HG02798 (cell line): ENCODE results near the gene MYBPC2.

Source experiments
- ATAC-seq: cut with Tn5 transposase; IDR thresholded peaks from one replicate; pipeline ENCODE4 v1.9.1; 2021; ENCODE audit warnings: mild to moderate bottlenecking; ENCODE audit not compliant: unreplicated experiment, poor library complexity

Gene MYBPC2

GRCh38 chr19:50406829-50407228 lies 25.9 kb upstream of the MYBPC2 start:
- ATAC-seq, result no peak

DNA sequence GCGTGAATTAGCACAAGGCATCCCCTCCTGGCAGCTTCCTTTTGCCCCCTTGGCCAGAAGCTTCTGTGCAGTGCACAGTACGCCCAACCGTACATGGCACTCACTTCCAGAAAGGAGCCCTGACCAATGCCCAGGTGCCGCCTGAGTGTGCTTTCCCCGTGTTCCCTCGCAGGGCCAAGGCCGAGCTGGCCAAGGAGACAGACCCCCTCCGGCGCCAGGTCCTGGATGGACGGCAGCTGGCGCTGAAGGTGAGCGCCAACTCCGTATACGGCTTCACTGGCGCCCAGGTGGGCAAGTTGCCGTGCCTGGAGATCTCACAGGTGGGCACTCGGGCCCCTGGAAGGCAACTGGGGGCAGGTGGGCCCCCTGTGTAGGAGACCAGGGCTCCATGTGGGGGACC lies 23.3 kb upstream of the MYBPC2 start:
- ATAC-seq, result no peak

DNA sequence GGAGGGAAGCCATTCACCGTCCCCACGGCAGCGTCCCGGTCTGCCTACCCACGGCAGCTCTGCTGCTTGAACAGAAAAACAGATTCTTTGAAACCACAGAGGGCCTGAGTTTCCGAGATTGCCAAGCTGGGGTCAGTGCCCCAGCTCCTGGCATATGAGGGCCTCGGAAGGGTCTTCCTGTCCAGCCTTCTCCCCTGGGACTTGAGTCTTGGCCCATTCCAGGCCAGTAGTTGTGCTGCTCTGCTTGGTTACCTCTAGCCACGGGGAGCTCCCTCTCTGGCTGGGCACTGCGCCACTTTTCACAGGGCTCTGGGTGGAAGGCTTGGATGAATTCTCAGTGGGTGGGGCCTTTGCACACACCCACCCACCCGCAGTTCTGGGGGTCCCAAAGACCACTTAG lies 22.6 kb upstream of the MYBPC2 start:
- no peak for ATAC-seq

DNA sequence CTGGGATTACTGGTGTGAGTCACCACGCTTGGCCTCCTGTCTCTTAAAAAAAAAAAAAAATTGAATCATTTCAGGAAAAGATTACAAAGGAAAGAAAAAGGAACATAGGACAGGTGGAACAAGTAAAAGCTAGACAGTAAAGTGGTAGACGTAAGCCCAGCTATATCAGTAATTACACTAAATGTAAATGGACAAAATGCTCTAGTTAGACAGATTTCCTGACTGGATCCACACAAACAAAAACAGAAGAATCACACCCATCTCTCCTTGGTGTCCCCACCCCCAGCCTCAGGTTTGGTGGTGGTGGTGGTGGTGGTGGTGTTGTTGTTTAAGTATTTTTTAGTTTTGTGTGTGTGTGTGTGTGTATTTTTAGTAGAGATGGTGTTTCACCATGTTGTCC lies 20.3 kb upstream of the MYBPC2 start:
- no peak for ATAC-seq

DNA sequence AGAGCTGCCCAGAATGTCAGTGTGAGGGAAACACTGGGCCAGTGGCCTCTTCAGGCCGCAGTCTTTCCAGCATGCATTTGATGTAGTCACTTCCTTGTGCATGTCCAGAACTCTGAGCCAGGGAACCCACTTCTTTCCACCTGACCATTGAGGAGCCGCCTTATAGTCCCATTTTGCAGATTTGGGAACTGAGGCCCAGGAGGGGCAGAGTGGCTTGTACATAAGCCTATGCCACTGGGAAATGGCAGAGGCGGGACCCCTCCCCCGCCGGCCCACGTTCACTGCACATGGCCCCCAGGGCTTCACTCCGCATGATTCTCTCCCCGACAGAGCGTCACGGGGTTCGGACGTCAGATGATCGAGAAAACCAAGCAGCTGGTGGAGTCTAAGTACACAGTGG lies 19.6 kb upstream of the MYBPC2 start:
- no peak for ATAC-seq

DNA sequence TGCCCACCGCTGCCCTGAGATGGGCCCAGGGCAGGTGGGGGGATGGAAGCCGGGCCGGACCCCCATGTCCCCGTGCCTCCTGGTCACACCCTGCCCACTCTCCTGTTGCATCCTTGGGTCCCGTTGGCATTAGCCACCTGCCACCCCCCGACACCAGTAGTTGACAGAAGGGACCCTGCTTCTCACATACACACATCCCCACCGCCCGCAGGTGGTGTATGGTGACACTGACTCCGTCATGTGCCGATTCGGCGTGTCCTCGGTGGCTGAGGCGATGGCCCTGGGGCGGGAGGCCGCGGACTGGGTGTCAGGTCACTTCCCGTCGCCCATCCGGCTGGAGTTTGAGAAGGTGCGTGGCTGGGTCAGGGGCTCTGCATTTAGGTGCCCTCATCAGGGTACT lies 19.2 kb upstream of the MYBPC2 start:
- ATAC-seq, result no peak

- ATAC-seq, result peak; percentile 41
Measured at GRCh38 chr19:50414864-50415660, 17.6 kb upstream of the MYBPC2 start.

DNA sequence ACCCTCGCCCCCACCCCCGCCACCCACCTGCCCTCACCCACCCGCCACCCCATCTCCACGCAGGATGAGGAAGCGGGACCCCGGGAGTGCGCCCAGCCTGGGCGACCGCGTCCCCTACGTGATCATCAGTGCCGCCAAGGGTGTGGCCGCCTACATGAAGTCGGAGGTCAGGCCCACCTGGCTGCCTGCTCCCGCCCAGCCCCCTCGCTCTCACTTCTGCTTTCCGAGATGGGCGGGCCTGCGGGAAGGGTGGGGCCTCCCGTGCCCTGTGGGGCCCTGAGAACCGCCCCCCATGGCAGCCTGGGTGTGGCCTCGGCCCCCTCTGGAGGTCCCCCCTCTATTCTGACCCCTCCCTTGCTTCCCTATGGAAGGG lies 17.0 kb upstream of the MYBPC2 start:
- ATAC-seq, result peak; percentile 63

DNA sequence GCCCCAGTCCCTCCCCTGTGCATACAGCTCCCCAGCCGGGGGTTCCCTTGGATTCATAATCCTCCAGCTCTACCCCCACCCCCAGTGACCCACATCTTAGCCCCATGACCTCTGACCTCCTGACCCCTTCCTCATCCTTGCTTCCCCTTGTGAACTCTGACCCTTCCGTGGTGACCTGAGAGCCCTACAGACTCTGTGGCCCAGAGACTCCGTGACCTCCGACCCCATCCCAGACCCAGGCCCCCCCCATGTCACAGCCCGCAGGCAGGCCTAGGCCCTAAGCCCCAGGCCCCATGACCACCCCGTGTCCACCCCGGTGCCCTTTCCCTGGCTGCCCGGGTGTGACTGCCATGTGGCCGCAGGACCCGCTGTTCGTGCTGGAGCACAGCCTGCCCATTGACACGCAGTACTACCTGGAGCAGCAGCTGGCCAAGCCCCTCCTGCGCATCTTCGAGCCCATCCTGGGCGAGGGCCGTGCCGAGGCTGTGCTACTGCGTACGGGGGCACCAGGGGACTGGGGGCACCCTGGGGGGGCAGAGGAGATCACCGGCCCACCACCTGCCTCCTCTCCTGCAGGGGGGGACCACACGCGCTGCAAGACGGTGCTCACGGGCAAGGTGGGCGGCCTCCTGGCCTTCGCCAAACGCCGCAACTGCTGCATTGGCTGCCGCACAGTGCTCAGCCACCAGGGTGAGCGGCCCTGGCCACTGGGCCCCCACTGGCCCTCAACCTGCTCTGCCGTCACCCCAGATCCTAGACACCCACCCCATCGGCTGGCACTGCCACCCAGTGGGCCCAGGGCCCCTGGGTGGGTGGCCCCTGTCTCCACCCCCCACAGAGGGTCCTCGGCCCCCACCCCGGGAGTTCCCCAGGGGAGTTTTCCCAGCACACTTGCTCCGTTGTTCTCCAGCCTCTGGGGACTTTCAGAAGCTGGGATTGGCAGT lies 16.4 kb upstream of the MYBPC2 start:
- no peak for ATAC-seq

DNA sequence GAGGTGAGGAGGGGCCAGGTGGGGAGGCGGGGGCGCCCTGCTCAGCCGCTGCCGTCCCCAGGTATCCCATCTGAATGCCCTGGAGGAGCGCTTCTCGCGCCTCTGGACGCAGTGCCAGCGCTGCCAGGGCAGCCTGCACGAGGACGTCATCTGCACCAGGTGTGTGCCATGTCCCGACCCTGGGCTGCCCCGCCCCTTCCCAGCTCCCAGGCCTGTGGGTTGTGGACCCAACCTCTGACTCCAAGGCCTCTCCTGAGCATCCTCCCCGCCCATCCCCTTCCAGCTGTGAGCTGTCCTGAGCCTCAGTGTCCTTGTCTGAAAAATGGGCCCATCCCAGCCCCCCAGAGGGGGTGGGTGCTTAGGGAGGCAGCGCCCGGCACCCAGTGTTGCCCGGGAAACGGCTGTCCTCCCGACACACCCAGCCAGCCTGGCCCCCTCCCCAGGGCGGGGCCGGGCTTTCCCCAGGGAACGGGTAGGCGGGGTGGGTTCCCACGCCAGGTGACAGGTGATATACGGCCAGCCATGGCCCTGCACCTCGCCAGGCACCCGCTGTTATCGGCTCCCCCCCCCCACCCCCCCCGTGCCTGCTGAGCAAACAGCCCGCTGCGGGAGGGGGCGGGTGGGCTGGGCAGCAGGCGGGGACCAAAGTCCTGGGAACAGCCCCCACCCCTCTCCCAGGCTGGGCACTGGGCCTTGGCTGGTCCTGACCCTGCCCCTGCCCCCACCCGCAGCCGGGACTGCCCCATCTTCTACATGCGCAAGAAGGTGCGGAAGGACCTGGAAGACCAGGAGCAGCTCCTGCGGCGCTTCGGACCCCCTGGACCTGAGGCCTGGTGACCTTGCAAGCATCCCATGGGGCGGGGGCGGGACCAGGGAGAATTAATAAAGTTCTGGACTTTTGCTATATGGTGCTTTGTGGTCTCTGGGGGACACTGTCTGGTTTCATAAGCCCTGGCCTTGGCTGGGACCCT lies 15.3 kb upstream of the MYBPC2 start:
- no peak for ATAC-seq

GRCh38 chr19:50418176-50419021 lies 14.3 kb upstream of the MYBPC2 start, which contains the start of gene SPIB:
TSS of gene SPIB (plus strand) at chr19:50418938. CDS start at chr19:50418963, 25 bp downstream.
- no peak for ATAC-seq

GRCh38 chr19:50419022-50419579 lies 13.6 kb upstream of the MYBPC2 start:
- ATAC-seq, result no peak

DNA sequence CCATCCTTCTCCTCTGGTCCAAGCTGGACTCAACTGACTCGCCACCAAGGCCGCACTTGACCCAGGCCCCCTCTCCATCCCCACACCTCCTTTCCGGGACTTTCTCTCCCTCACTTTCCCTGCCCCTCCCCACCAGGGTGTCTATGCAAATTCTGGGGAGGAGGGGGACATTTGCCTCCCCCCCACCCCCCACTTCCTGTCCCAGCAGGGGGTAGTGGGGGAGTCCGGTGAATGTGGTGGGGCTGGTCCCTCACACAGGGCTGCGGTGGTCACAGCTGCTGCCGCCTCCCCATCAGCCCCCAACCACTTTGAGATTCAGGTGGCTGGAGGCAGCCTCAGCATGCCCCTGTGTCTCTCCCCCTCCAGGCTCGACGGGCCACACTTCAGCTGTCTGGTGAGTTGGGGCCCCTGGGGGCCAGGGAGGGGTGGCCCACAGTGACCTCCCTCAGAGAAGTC lies 13.1 kb upstream of the MYBPC2 start:
- no peak for ATAC-seq

DNA sequence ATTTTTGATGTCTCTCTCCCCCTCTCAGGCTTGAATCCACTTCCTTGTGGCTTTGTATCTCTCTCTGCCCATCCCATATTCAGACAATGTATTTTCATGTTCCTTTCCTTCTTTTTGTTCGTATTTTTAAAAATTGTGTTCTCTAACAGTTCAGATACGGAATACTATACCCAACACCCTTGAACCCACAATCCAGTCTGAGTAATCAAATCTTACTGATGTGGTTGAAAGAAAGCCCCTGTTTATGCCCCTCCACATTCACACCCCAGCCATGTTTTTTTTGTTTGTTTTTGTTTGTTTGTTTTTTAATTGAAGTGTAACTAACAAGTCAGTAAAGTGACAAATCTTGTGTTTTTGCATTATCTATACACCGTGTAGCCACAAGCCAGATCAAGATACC lies 12.6 kb upstream of the MYBPC2 start:
- ATAC-seq, result no peak

DNA sequence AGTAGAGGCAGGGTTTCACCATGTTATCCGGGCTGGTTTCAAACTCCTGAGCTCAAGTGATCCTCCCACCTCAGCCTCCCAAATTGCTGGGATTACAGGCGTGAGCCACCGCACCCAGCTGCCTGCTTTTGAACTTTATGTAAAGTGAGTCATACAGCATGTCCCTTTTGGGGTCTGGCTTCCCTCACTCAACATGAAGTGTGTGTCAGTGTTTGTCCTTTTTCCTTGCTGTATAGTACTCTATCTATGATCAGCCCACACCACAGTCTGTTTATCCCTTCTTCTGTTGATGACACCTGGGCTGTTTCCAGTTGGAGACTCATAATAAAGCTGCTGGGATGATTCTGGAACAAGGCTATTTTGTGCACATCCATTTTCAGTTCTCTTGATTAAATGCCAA lies 11.9 kb upstream of the MYBPC2 start:
- no peak for ATAC-seq

GRCh38 chr19:50422397-50423278 lies 10.1 kb upstream of the MYBPC2 start:
- no peak for ATAC-seq

- ATAC-seq, result no peak
Measured at GRCh38 chr19:50423279-50424113, 9.2 kb upstream of the MYBPC2 start.
